Lower leg skin (tissue), 4 donors: ENCODE results near the gene LRRN4CL. TPM values are rescaled to one million over a fixed set of nuclear protein-coding genes. Genes with fewer than 3 reads are reported as not detected.
A peak's percentile ranks its signal among the peaks of the same experiment; 100 is the strongest.
"Not testable (repeated sequence)": the region's sequence is repeated elsewhere in the genome, so short reads cannot be mapped to it uniquely, and the experiment has no call there.

Source experiments
- DNase-seq, 2 donors: peaks; one replicate each; pipeline ENCODE4 v3.0.0-alpha.2; 2019; ENCODE audit warnings: low spot score in 2 of 2
- H3K4me3 ChIP-seq: fragments of 200-600 bp; sonication (generic); 2 replicates; pipeline ENCODE4 v1.5.1; 2017; ENCODE audit warnings: mild to moderate bottlenecking, low read depth; ENCODE audit not compliant: poor library complexity, severe bottlenecking
- POLR2A ChIP-seq, 2 donors: fragments of 450-650 bp; IDR thresholded peaks; one replicate each; pipeline ENCODE4 v1.6.1; 2016 to 2017; ENCODE audit warnings: antibody characterized with exemption in 2 of 2, mild to moderate bottlenecking in 1 of 2, moderate library complexity in 1 of 2
- WGBS, 2 donors: methylation state at CpG; one replicate each; pipeline ENCODE4 v1.1.5; 2018; 5-methylcytosine and 5-hydroxymethylcytosine counted together
- intact Hi-C: fragments of 100-400 bp; cut with DNase I; formaldehyde crosslinking; loops from one replicate; pipeline ENCODE4 v1.15.0; 2023; ENCODE audit warnings: low total_unique reads
- total RNA-seq, 4 donors: library from RNA; depleted of rRNA; stranded (reverse); fragments of >200 nt; gene quantifications; one replicate each; pipeline ENCODE4 v1.1.0, GENCODE V29; 2016
- TF ChIP-seq, protein P1 (sequence below), 3 donors: fragments of 450-650 bp; IDR thresholded peaks; one replicate each; pipeline ENCODE4 v1.5.1; 2016; ENCODE audit warnings: antibody characterized with exemption in 3 of 3, mild to moderate bottlenecking in 3 of 3, moderate library complexity in 2 of 3

Gene LRRN4CL
- total RNA-seq, 4 donors from 2014 or later, result 7.3 to 11.6 (median 9.9) TPM

DNA sequence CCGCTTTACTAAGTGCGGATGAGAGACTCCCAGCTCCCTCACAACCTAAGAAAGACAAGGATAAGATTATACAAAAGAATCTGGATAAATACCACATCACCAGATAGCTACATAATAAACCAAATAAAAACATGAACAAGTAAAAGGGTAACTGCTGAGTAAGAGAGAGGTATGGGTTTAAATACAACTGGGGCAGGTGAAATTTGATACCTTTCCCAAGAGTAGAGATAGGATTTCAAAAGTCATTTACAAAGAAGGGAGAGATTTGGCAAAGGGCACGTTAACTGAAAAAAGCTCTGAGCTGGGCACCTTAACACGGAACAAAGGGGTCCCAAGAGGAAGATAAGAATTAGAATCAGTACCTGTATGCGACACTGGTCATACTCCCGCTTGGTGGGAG, 12.2 kb downstream of the LRRN4CL start:
- 75 to 82% methylated on average over 6 of the region's 6 CpGs for WGBS, 2 donors
- intact Hi-C loops, result no loop called here

DNA sequence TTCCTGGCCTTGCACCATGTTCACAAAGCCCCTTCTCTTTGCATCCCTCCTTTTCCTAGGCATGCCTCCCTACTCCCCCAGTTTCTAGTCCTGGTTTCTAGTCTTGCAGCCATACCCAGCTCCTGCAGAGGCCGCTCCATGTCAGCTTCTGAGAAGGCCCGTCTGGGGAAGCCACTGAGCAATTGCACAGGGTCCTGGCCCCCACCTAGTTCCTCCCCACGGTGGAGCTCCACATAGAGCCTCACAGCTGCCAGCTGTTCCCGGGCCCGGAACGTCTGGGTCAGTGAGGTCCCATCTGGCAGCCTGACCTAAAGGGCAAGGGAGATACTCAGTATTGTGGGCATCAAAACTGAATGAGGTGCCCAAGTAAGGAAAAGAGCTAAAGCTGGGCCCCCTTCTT, 12.6 kb downstream of the LRRN4CL start:
- WGBS, 2 donors, result 53 to 56% methylated on average over 6 of the region's 6 CpGs
- TF ChIP-seq, protein P1, sequence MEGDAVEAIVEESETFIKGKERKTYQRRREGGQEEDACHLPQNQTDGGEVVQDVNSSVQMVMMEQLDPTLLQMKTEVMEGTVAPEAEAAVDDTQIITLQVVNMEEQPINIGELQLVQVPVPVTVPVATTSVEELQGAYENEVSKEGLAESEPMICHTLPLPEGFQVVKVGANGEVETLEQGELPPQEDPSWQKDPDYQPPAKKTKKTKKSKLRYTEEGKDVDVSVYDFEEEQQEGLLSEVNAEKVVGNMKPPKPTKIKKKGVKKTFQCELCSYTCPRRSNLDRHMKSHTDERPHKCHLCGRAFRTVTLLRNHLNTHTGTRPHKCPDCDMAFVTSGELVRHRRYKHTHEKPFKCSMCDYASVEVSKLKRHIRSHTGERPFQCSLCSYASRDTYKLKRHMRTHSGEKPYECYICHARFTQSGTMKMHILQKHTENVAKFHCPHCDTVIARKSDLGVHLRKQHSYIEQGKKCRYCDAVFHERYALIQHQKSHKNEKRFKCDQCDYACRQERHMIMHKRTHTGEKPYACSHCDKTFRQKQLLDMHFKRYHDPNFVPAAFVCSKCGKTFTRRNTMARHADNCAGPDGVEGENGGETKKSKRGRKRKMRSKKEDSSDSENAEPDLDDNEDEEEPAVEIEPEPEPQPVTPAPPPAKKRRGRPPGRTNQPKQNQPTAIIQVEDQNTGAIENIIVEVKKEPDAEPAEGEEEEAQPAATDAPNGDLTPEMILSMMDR (IDR thresholded peaks at IDR 0.05), result no peak
- no peak for TF ChIP-seq POLR2A (IDR thresholded peaks at IDR 0.05)
- H3K4me3 ChIP-seq, result no peak overlapping the region
- DNase-seq, result no peak
- intact Hi-C loops, result no loop called here

More for the DNA sequence above, 12.2 kb downstream of the LRRN4CL start:
- no peak for DNase-seq
- H3K4me3 ChIP-seq, result no peak overlapping the region
- no peak for TF ChIP-seq POLR2A (IDR thresholded peaks at IDR 0.05)
- TF ChIP-seq, protein P1 (IDR thresholded peaks at IDR 0.05), result no peak

DNA sequence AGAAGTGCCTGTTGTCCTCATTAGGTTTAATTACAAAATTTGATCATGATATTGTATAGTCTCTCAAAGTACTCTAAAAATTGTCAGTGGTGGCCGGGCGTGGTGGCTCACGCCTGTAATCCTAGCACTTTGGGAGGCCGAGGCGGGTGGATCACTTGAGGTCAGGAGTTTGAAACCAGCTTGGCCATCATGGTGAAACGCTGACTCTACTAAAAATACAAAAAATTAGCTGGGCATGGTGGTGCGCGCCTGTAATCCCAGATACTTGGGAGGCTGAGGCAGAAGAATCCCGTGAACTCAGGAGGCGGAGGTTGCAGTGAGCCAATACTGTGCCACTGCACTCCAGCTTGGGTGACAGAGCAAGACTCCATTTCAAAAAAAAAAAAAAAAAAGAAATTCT, 13.9 kb downstream of the LRRN4CL start:
- H3K4me3 ChIP-seq, DNase-seq, intact Hi-C loops: not testable (repeated sequence)
- WGBS, 2 donors, result 95 to 97% methylated on average over 10 of the region's 10 CpGs

DNA sequence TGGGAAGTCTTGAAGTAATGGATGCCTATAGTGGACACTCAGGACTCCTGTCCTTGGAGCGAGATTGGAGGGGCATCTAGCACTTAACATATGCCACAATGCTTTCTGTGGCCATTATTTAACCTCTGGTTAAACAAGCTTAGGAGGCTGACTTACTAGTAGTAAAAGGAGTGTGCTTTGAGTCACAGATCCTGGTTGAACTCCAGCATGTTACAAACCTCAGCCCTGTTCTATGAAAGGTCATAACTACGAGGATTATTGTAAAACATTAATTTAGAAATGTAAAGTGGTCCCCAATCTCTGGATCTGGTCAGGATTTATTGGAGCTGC, 16.2 kb downstream of the LRRN4CL start:
- intact Hi-C loops, result no loop called here
- no peak for DNase-seq

DNA sequence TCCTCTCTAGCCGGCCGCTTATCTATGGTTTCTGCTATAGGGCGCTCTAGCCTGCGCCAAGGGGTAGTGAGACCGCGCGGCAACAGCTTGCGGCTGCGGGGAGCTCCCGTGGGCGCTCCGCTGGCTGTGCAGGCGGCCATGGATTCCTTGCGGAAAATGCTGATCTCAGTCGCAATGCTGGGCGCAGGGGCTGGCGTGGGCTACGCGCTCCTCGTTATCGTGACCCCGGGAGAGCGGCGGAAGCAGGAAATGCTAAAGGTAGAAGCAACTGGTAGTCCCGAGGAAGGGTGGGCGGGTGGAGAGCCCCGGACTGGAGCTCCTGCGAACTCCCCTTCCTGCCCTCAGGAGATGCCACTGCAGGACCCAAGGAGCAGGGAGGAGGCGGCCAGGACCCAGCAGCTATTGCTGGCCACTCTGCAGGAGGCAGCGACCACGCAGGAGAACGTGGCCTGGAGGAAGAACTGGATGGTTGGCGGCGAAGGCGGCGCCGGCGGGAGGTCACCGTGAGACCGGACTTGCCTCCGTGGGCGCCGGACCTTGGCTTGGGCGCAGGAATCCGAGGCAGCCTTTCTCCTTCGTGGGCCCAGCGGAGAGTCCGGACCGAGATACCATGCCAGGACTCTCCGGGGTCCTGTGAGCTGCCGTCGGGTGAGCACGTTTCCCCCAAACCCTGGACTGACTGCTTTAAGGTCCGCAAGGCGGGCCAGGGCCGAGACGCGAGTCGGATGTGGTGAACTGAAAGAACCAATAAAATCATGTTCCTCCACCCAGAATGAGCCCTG, 17.5 kb downstream of the LRRN4CL start, which contains the start of the genes LBHD1 and UQCC3:
Gene LBHD1, minus strand, starts transcription at position 660 of the 782 bp plus-strand sequence. CDS start 2,236 bp downstream, outside the sequence.
Gene UQCC3, plus strand, starts transcription at position 66 of the 782 bp plus-strand sequence. Its CDS starts 73 bp downstream, at position 139.
- TF ChIP-seq, protein P1 (IDR thresholded peaks at IDR 0.05), result no peak
- TF ChIP-seq POLR2A (IDR thresholded peaks at IDR 0.05), result no peak
- 0 to 1% methylated on average over 46 to 47 of the region's 59 CpGs for WGBS, 2 donors
- DNase-seq, result peak; percentile 65 to 95
- peak within 1 kb of the TSS; percentile 90 for H3K4me3 ChIP-seq
- intact Hi-C loops, result no loop called here

More for the DNA sequence above, 16.2 kb downstream of the LRRN4CL start:
- 72 to 73% methylated on average over 2 of the region's 2 CpGs for WGBS, 2 donors
- TF ChIP-seq, protein P1 (IDR thresholded peaks at IDR 0.05), result no peak
- TF ChIP-seq POLR2A (IDR thresholded peaks at IDR 0.05), result no peak
- H3K4me3 ChIP-seq, result no peak overlapping the region

DNA sequence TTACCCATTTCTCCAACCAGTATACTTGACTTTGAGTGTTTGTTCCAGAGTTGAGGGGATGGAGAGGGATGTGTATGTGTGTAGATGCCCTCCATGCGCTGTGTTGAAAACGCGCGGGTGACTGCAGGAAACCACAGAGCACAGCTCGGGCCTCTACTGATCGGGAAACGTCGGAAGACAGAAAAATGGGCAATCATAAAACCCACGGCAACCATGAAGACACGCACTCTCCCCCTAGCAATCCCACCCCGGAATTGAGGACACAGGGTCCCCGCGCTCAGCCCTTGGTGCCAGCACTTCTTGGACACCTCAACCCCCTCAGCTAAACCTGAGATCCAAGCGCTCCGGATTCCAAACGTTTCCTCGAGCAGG, 18.1 kb downstream of the LRRN4CL start:
- no peak for DNase-seq
- WGBS, 2 donors, result 1 to 2% methylated on average over 17 of the region's 17 CpGs
- H3K4me3 ChIP-seq, result peak overlapping the region; percentile 90
- TF ChIP-seq, protein P1 (IDR thresholded peaks at IDR 0.05), result no peak
- TF ChIP-seq POLR2A (IDR thresholded peaks at IDR 0.05), result no peak
- intact Hi-C loops, result no loop called here
